Ovary (tissue), 3 donors: ENCODE results near the gene FAM177A1.

Source experiments
- EP300 ChIP-seq: sonication (generic); formaldehyde crosslinking; IDR thresholded peaks from one replicate; pipeline ENCODE4 v1.6.1; 2017; ENCODE audit warnings: antibody characterized with exemption
- POLR2A ChIP-seq: fragments of 450-650 bp; IDR thresholded peaks from one replicate; pipeline ENCODE4 v1.6.1; 2017; ENCODE audit warnings: antibody characterized with exemption, mild to moderate bottlenecking, moderate library complexity
- TF ChIP-seq, protein P1 (sequence below), 3 donors: fragments of 450-650 bp in 2 of 3; fragments of 200-600 bp in 1 of 3; IDR thresholded peaks; one replicate each; pipeline versions ENCODE4 v1.5.1 to v1.8.0; 2016 to 2022; ENCODE audit warnings: antibody characterized with exemption in 3 of 3, mild to moderate bottlenecking in 1 of 3
- donor health status: DM: no; HTN: no; CAD: no.

DNA sequence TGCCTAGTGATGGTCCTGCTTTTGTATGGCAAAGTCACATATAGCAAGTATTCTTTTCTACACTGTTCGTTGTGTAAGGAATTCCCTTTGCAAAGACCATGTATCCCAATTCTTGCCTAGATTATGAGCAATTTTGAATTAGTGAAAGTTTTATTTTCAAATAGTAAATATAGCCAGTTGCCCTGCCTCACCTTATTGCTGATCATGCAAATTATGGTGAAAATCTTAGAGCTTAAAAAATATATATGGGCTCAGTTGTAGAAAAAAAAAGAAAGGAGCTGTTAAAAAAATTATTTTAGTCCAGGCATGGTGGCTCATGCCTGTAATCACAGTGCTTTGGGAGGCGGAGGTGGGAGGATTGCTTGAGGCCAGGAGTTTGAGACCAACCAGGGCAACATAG is 44.5 kb upstream of the FAM177A1 start:
- TF ChIP-seq POLR2A (no peak), EP300 (no peak)
- TF ChIP-seq, protein P1, sequence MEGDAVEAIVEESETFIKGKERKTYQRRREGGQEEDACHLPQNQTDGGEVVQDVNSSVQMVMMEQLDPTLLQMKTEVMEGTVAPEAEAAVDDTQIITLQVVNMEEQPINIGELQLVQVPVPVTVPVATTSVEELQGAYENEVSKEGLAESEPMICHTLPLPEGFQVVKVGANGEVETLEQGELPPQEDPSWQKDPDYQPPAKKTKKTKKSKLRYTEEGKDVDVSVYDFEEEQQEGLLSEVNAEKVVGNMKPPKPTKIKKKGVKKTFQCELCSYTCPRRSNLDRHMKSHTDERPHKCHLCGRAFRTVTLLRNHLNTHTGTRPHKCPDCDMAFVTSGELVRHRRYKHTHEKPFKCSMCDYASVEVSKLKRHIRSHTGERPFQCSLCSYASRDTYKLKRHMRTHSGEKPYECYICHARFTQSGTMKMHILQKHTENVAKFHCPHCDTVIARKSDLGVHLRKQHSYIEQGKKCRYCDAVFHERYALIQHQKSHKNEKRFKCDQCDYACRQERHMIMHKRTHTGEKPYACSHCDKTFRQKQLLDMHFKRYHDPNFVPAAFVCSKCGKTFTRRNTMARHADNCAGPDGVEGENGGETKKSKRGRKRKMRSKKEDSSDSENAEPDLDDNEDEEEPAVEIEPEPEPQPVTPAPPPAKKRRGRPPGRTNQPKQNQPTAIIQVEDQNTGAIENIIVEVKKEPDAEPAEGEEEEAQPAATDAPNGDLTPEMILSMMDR (IDR thresholded peaks at IDR 0.05): no peak
